Ovary (tissue), 9 donors: Measurements from ENCODE around the gene OSBPL6. TPM values are rescaled to one million over a fixed set of nuclear protein-coding genes. Genes with fewer than 3 reads are reported as not detected.

Experiments used
- DNase-seq, 5 donors: peaks; one replicate each; pipeline ENCODE4 v3.0.0-alpha.2; 2019 to 2020
- H3K27ac ChIP-seq, 2 donors: fragments of 200-600 bp; one replicate each; pipeline versions ENCODE4 v1.5.1 to v1.8.0; 2019 to 2022
- H3K27me3 ChIP-seq: fragments of 200-600 bp; one replicate; pipeline ENCODE4 v1.8.0; 2022
- H3K36me3 ChIP-seq: fragments of 200-600 bp; sonication (generic); one replicate; pipeline ENCODE4 v1.5.1; 2019
- H3K4me1 ChIP-seq: one replicate; pipeline ENCODE4 v1.8.1; 2013; ENCODE audit warnings: mild to moderate bottlenecking, moderate library complexity; ENCODE audit not compliant: insufficient read depth
- H3K4me3 ChIP-seq: fragments of 200-600 bp; sonication (generic); one replicate; pipeline ENCODE4 v1.5.1; 2017
- H3K9me3 ChIP-seq, 2 donors: fragments of 200-600 bp in 1 of 2; sonication (generic) in 1 of 2; one replicate each; pipeline versions ENCODE4 v1.5.1 to v1.8.1; 2013 to 2019; ENCODE audit warnings: mild to moderate bottlenecking in 1 of 2, moderate library complexity in 1 of 2
- EP300 ChIP-seq: sonication (generic); formaldehyde crosslinking; IDR thresholded peaks from one replicate; pipeline ENCODE4 v1.6.1; 2017; ENCODE audit warnings: antibody characterized with exemption
- POLR2A ChIP-seq: fragments of 450-650 bp; IDR thresholded peaks from one replicate; pipeline ENCODE4 v1.6.1; 2017; ENCODE audit warnings: antibody characterized with exemption, mild to moderate bottlenecking, moderate library complexity
- WGBS, 3 donors: extraction: QIAGEN DNeasy Blood & Tissue Kit in 1 of 3; methylation state at CpG; one replicate each; pipeline versions ENCODE4 v1.1.5 to v1.1.7; 2013 to 2017; 5-methylcytosine and 5-hydroxymethylcytosine counted together
- intact Hi-C, 4 donors: fragments of 100-400 bp; cut with DNase I; formaldehyde crosslinking; loops; one replicate each; pipeline versions ENCODE4 v1.11.0 to v1.15.1; 2022 to 2023
- polyA plus RNA-seq, 2 donors: library from polyadenylated mRNA; stranded (reverse); fragments of 200-250 nt in 1 of 2; fragments of 350-450 nt in 1 of 2; fragmentation: Illumina TruSeq in 1 of 2; extraction: RNeasy Lipid Tissue Mini Kit (QIAGEN cat#74804) in 1 of 2; gene quantifications; one replicate each; pipeline ENCODE4 v1.2.3, GENCODE V29; 2013 to 2014
- total RNA-seq, 7 donors: library from RNA; depleted of rRNA in 2 of 7; stranded (reverse); fragments of >200 nt in 2 of 7; fragmentation: NEBNext Ultra II Directional in 3 of 7; extraction: Animal tissue kit (Norgen Biotek cat#: 25700) in 3 of 7; gene quantifications; one replicate each; pipeline versions ENCODE4 v1.1.0 to v1.2.4, GENCODE V29; 2016 to 2023
- TF ChIP-seq, protein P1 (sequence below), 3 donors: fragments of 450-650 bp in 2 of 3; fragments of 200-600 bp in 1 of 3; IDR thresholded peaks; one replicate each; pipeline versions ENCODE4 v1.5.1 to v1.8.0; 2016 to 2022; ENCODE audit warnings: antibody characterized with exemption in 3 of 3, mild to moderate bottlenecking in 1 of 3
- donor health status: DM: no; HTN: no; CAD: no; lungs with moderate emphysema.
- donor health status: DM: no; HTN: no; CAD: no.
- donor health status: Bipolar disorder and iron deficiency.
- donor health status: DM: yes; HTN: yes; CAD: no.
- donor health status: DM: no; HTN: no; CAD: no.
- donor health status: DM: yes; HTN: yes; CAD: no.

Gene OSBPL6
- total and polyA plus RNA-seq, 9 donors: 0.60 to 7.4 (median 1.7) TPM

DNA sequence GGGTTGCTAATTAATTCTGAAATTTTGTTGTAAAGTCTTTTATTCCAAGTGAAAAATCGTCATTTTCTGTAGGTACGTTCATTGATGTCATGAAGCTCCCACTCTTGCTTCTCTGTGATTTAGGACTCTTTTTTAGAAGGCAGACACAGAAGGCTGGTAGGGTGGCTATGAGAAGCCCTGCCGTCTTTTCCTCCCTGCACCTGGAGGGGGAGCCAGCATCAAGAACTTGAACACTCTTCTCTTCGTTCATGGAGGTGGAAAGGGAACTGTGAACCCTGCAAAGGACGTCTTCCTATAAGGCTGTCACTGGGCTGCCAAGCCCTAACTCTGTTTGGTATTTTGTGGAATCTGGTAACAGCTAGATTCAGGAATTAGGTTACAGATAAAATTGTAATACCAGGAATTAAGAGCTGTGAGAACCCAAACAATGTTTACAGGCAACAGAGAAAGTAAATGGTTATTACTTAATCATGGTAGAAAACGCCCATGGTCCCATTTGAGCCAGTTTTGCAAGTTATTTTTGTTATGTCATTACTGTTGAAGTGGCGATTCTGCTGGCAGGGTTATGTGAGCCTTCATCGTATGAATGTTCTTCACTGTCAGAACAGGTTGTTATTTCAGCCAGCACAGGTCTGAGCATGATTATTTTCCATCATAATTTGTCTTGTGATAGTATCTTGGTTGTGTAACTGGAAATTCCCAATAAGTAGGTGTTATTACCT, 112.2 kb downstream of the OSBPL6 start:
- Histone ChIP-seq H3K27me3 (no peaks in the 10 kb centered on the region), H3K4me3 (no peak overlapping the region), H3K9me3 (no peaks in the 10 kb centered on the region), H3K27ac (no peak overlapping the region), H3K36me3 (no peaks in the 10 kb centered on the region), H3K4me1 (no peaks in the 10 kb centered on the region)
- TF ChIP-seq POLR2A: no peak
- TF ChIP-seq, protein P1, sequence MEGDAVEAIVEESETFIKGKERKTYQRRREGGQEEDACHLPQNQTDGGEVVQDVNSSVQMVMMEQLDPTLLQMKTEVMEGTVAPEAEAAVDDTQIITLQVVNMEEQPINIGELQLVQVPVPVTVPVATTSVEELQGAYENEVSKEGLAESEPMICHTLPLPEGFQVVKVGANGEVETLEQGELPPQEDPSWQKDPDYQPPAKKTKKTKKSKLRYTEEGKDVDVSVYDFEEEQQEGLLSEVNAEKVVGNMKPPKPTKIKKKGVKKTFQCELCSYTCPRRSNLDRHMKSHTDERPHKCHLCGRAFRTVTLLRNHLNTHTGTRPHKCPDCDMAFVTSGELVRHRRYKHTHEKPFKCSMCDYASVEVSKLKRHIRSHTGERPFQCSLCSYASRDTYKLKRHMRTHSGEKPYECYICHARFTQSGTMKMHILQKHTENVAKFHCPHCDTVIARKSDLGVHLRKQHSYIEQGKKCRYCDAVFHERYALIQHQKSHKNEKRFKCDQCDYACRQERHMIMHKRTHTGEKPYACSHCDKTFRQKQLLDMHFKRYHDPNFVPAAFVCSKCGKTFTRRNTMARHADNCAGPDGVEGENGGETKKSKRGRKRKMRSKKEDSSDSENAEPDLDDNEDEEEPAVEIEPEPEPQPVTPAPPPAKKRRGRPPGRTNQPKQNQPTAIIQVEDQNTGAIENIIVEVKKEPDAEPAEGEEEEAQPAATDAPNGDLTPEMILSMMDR (IDR thresholded peaks at IDR 0.05): no peak
- TF ChIP-seq EP300: no peak
- 52 to 59% (median 53%) methylated on average over 8 of the region's 8 CpGs for WGBS, 3 donors
- intact Hi-C loops: no loop called here
- DNase-seq: no peak

- 61 to 71% (median 68%) methylated on average over 7 of the region's 7 CpGs for WGBS, 3 donors
- intact Hi-C loops: no loop called here
- TF ChIP-seq POLR2A (no peak), EP300 (no peak)
- TF ChIP-seq, protein P1 (IDR thresholded peaks at IDR 0.05): no peak
- H3K36me3 ChIP-seq: no peaks in the 10 kb centered on the region
- H3K27ac ChIP-seq: no peak overlapping the region
- H3K4me1 ChIP-seq: no peaks in the 10 kb centered on the region
- DNase-seq: no peak
- no peaks in the 10 kb centered on the region for H3K27me3 ChIP-seq
- H3K9me3 ChIP-seq: no peaks in the 10 kb centered on the region
- no peak overlapping the region for H3K4me3 ChIP-seq
Observed at GRCh38 chr2:178307650-178308049, 113.3 kb downstream of the OSBPL6 start.

GRCh38 chr2:178309541-178309940, 115.2 kb downstream of the OSBPL6 start:
- 77 to 82% (median 78%) methylated on average over 2 of the region's 2 CpGs for WGBS, 3 donors
- no peak overlapping the region for H3K4me3 ChIP-seq
- no peaks in the 10 kb centered on the region for H3K36me3 ChIP-seq
- H3K4me1 ChIP-seq: no peaks in the 10 kb centered on the region
- no peak for TF ChIP-seq EP300
- no peak for TF ChIP-seq POLR2A
- TF ChIP-seq, protein P1 (IDR thresholded peaks at IDR 0.05): no peak
- no peaks in the 10 kb centered on the region for H3K27me3 ChIP-seq
- H3K27ac ChIP-seq: no peak overlapping the region
- no peaks in the 10 kb centered on the region for H3K9me3 ChIP-seq
- intact Hi-C loops: no loop called here
- no peak for DNase-seq

DNA sequence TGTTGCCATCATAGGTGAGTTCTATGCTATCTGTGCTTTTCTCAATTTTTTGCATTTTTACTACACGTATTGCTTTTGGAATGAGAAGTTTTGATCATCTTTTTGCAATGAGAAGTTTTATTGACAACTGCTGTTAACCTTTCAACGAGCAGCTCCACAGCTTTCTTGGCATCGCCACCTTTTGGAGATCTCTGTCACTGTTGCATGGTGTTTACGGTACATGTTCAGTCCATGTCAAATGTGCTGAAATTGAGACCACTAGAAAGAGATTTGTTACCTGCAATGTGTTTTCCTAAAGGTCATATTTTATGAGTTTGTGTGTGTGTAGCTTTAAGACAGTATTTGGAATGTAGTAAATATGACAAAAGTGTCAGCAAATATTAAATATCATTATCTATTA, 120.8 kb downstream of the OSBPL6 start:
- no peaks in the 10 kb centered on the region for H3K36me3 ChIP-seq
- no peaks in the 10 kb centered on the region for H3K27me3 ChIP-seq
- H3K9me3 ChIP-seq: no peaks in the 10 kb centered on the region
- intact Hi-C loops: no loop called here
- 82 to 96% (median 94%) methylated on average over 4 of the region's 4 CpGs for WGBS, 3 donors
- H3K4me3 ChIP-seq: no peak overlapping the region
- no peak for DNase-seq
- TF ChIP-seq, protein P1 (IDR thresholded peaks at IDR 0.05): no peak
- no peak for TF ChIP-seq POLR2A
- TF ChIP-seq EP300: no peak
- no peaks in the 10 kb centered on the region for H3K4me1 ChIP-seq
- H3K27ac ChIP-seq: no peak overlapping the region
